Esophagus squamous epithelium (tissue), 5 donors: ENCODE measurements around the gene UQCR11. TPM values are rescaled to one million over a fixed set of nuclear protein-coding genes. Genes with fewer than 3 reads are reported as not detected.
"Not testable (repeated sequence)": the region's sequence is repeated elsewhere in the genome, so short reads cannot be mapped to it uniquely, and the experiment has no call there.

ENCODE experiments used
- DNase-seq: peaks from one replicate; lab custom pipeline; 2025; lab: John Stamatoyannopoulos, UW
- H3K27ac ChIP-seq, 4 donors: fragments of 200-600 bp; sonication (generic); one replicate each; pipeline ENCODE4 v1.5.1; 2016 to 2019; ENCODE audit warnings: mild to moderate bottlenecking in 1 of 4
- H3K27me3 ChIP-seq, 4 donors: fragments of 200-600 bp; sonication (generic); 1 replicate in 3 of 4; 2 replicates in 1 of 4; pipeline versions ENCODE4 v1.5.1 to v1.6.0; 2017 to 2021; ENCODE audit warnings: antibody characterized with exemption in 1 of 4
- H3K36me3 ChIP-seq, 3 donors: fragments of 200-600 bp; sonication (generic); one replicate each; pipeline ENCODE4 v1.5.1; 2016 to 2019
- H3K4me1 ChIP-seq, 3 donors: fragments of 200-600 bp; sonication (generic); one replicate each; pipeline ENCODE4 v1.5.1; 2017 to 2019
- H3K4me3 ChIP-seq, 4 donors: fragments of 200-600 bp; sonication (generic); 1 replicate in 3 of 4; 2 replicates in 1 of 4; pipeline ENCODE4 v1.5.1; 2016 to 2019; ENCODE audit warnings: mild to moderate bottlenecking in 2 of 4, moderate library complexity in 1 of 4
- H3K9me3 ChIP-seq, 3 donors: fragments of 200-600 bp; sonication (generic); one replicate each; pipeline ENCODE4 v1.5.1; 2016 to 2019
- CTCF ChIP-seq, 6 experiments: fragments of 450-650 bp in 4 of 6; fragments of 200-600 bp in 2 of 6; sonication (generic) in 2 of 6; IDR thresholded peaks; one replicate each; pipeline ENCODE4 v1.5.1; 2016 to 2019; ENCODE audit warnings: antibody characterized with exemption in 6 of 6, mild to moderate bottlenecking in 4 of 6, moderate library complexity in 4 of 6
- POLR2A ChIP-seq, 4 donors: fragments of 450-650 bp; IDR thresholded peaks; one replicate each; pipeline ENCODE4 v1.6.1; 2017; ENCODE audit warnings: antibody characterized with exemption in 4 of 4, mild to moderate bottlenecking in 4 of 4, moderate library complexity in 3 of 4
- WGBS, 2 donors: methylation state at CpG; one replicate each; pipeline ENCODE4 v1.1.5; 2018; 5-methylcytosine and 5-hydroxymethylcytosine counted together
- intact Hi-C: fragments of 100-400 bp; cut with DNase I; formaldehyde crosslinking; loops from one replicate; pipeline ENCODE4 v1.15.0; 2022
- total RNA-seq, 4 donors: library from RNA; depleted of rRNA; stranded (reverse); fragments of >200 nt; gene quantifications; one replicate each; pipeline ENCODE4 v1.1.0, GENCODE V29; 2016
- donor health status: DM: yes; HTN: yes; CAD: no.

UQCR11 gene
- total RNA-seq, 4 donors from 2014 or later = 47.1 to 74.4 (median 59.1) TPM

- peaks cover 6 to 91% (median 10%) of the 10 kb centered on the region in 3 donors for H3K36me3 ChIP-seq
- no peaks in the 10 kb centered on the region for H3K27me3 ChIP-seq
- H3K4me3 ChIP-seq = no peak overlapping the region
- intact Hi-C loops = no loop called here
- no peaks in the 10 kb centered on the region for H3K9me3 ChIP-seq
- H3K27ac ChIP-seq = no peak overlapping the region
- no peak for DNase-seq
- peaks cover 0 to 32% (median 2%) of the 10 kb centered on the region in 3 donors for H3K4me1 ChIP-seq
- TF ChIP-seq CTCF (IDR thresholded peaks at IDR 0.05) = no peak
- no peak for TF ChIP-seq POLR2A (IDR thresholded peaks at IDR 0.05)
- 88 to 95% methylated on average over 12 to 21 of the region's 23 CpGs for WGBS, 2 donors
Observed at GRCh38 chr19:1645299-1645698, 40.0 kb upstream of the UQCR11 start.

GRCh38 chr19:1644070-1644469 lies 38.8 kb upstream of the UQCR11 start:
- peaks cover 6 to 91% (median 10%) of the 10 kb centered on the region in 3 donors for H3K36me3 ChIP-seq
- no peak overlapping the region for H3K4me3 ChIP-seq
- H3K4me1 ChIP-seq = peaks cover 0 to 21% (median 0%) of the 10 kb centered on the region in 3 donors
- TF ChIP-seq CTCF (IDR thresholded peaks at IDR 0.05) = no peak
- TF ChIP-seq POLR2A (IDR thresholded peaks at IDR 0.05) = no peak
- H3K27me3 ChIP-seq = no peaks in the 10 kb centered on the region
- intact Hi-C loops = no loop called here
- WGBS, 2 donors = 100% methylated on average over 1 of the region's 16 CpGs; no CpG with 5 or more reads in 1 of the 2 donors
- H3K9me3 ChIP-seq = no peaks in the 10 kb centered on the region
- no peak overlapping the region for H3K27ac ChIP-seq
- DNase-seq = no peak

- intact Hi-C loops = not testable (repeated sequence)
Observed at GRCh38 chr19:1640893-1641448, 35.7 kb upstream of the UQCR11 start.

GRCh38 chr19:1636325-1637236 lies 31.3 kb upstream of the UQCR11 start:
- no peaks in the 10 kb centered on the region for H3K27me3 ChIP-seq
- peaks cover 0 to 98% (median 0%) of the 10 kb centered on the region in 3 donors for H3K36me3 ChIP-seq
- no peaks in the 10 kb centered on the region for H3K4me1 ChIP-seq
- no peaks in the 10 kb centered on the region for H3K9me3 ChIP-seq
- no peak for DNase-seq
- 93 to 94% methylated on average over 6 to 18 of the region's 34 CpGs for WGBS, 2 donors
- no peak for TF ChIP-seq CTCF (IDR thresholded peaks at IDR 0.05)
- no peak for TF ChIP-seq POLR2A (IDR thresholded peaks at IDR 0.05)
- intact Hi-C loops = no loop called here
- H3K4me3 ChIP-seq = no peak overlapping the region
- H3K27ac ChIP-seq = no peak overlapping the region

More at GRCh38 chr19:1640893-1641448, 35.7 kb upstream of the UQCR11 start:
- not testable (repeated sequence) for DNase-seq, H3K27ac ChIP-seq, H3K9me3 ChIP-seq, H3K27me3 ChIP-seq, H3K4me3 ChIP-seq, H3K4me1 ChIP-seq
- peaks cover 6 to 99% (median 9%) of the 10 kb centered on the region in 3 donors for H3K36me3 ChIP-seq
- WGBS, 2 donors = 92% methylated on average over 9 to 10 of the region's 10 CpGs

GRCh38 chr19:1634938-1635243 lies 29.6 kb upstream of the UQCR11 start:
- no peak for DNase-seq
- 90 to 100% methylated on average over 2 to 4 of the region's 5 CpGs for WGBS, 2 donors
- no peak for TF ChIP-seq POLR2A (IDR thresholded peaks at IDR 0.05)
- no peak for TF ChIP-seq CTCF (IDR thresholded peaks at IDR 0.05)
- Histone ChIP-seq H3K4me3 (no peak overlapping the region), H3K4me1 (no peaks in the 10 kb centered on the region), H3K27me3 (no peaks in the 10 kb centered on the region), H3K27ac (no peak overlapping the region), H3K36me3 (peaks cover 0 to 99% (median 0%) of the 10 kb centered on the region in 3 donors), H3K9me3 (no peaks in the 10 kb centered on the region)
- intact Hi-C loops = no loop called here
